ENCODE measurements around the gene C7orf33.

DNA sequence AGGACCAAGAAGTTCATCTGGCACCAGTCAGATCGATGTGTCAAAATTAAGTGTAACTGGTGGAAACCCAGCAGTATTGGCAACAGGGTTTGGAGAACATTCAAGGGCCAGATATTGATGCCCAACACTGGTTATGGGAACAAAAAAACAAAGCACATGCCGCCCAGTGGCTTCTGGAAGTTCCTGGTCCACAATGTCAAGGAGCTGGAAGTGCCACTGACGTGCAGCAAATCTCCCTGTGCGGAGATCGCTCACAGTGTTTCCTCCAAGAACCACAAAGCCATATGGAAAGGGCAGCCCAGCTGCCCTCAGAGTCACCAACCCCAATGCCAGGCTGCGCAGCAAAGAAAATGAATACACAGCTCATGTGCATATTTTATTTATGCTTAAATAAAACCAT lies 10.1 kb upstream of the C7orf33 start:
- TF ChIP-seq XRCC5 (optimal IDR thresholded peaks at IDR 0.05; ENCODE audit: low read length) (no peak), HIVEP1 (CRISPR knock-in tag; IDR thresholded peaks at IDR 0.05) (no peak), ZSCAN25 (CRISPR knock-in tag; IDR thresholded peaks at IDR 0.05) (no peak), JUN (CRISPR knock-in tag; IDR thresholded peaks at IDR 0.05) (no peak), ZFP36 (IDR thresholded peaks at IDR 0.05; ENCODE audit: borderline replicate concordance, low read depth, low read length, partially characterized antibody) (no peak)
- TF ChIP-seq, protein P1, sequence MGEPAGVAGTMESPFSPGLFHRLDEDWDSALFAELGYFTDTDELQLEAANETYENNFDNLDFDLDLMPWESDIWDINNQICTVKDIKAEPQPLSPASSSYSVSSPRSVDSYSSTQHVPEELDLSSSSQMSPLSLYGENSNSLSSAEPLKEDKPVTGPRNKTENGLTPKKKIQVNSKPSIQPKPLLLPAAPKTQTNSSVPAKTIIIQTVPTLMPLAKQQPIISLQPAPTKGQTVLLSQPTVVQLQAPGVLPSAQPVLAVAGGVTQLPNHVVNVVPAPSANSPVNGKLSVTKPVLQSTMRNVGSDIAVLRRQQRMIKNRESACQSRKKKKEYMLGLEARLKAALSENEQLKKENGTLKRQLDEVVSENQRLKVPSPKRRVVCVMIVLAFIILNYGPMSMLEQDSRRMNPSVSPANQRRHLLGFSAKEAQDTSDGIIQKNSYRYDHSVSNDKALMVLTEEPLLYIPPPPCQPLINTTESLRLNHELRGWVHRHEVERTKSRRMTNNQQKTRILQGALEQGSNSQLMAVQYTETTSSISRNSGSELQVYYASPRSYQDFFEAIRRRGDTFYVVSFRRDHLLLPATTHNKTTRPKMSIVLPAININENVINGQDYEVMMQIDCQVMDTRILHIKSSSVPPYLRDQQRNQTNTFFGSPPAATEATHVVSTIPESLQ (CRISPR knock-in tag; conservative IDR thresholded peaks at IDR 0.05) = no peak
- TF ChIP-seq, protein P2, sequence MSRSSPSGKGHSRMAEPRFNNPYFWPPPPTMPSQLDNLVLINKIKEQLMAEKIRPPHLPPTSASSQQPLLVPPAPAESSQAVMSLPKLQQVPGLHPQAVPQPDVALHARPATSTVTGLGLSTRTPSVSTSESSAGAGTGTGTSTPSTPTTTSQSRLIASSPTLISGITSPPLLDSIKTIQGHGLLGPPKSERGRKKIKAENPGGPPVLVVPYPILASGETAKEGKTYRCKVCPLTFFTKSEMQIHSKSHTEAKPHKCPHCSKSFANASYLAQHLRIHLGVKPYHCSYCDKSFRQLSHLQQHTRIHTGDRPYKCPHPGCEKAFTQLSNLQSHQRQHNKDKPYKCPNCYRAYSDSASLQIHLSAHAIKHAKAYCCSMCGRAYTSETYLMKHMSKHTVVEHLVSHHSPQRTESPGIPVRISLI (CRISPR knock-in tag; IDR thresholded peaks at IDR 0.05; ENCODE audit: borderline replicate concordance) = no peak
- TF ChIP-seq, protein P3, sequence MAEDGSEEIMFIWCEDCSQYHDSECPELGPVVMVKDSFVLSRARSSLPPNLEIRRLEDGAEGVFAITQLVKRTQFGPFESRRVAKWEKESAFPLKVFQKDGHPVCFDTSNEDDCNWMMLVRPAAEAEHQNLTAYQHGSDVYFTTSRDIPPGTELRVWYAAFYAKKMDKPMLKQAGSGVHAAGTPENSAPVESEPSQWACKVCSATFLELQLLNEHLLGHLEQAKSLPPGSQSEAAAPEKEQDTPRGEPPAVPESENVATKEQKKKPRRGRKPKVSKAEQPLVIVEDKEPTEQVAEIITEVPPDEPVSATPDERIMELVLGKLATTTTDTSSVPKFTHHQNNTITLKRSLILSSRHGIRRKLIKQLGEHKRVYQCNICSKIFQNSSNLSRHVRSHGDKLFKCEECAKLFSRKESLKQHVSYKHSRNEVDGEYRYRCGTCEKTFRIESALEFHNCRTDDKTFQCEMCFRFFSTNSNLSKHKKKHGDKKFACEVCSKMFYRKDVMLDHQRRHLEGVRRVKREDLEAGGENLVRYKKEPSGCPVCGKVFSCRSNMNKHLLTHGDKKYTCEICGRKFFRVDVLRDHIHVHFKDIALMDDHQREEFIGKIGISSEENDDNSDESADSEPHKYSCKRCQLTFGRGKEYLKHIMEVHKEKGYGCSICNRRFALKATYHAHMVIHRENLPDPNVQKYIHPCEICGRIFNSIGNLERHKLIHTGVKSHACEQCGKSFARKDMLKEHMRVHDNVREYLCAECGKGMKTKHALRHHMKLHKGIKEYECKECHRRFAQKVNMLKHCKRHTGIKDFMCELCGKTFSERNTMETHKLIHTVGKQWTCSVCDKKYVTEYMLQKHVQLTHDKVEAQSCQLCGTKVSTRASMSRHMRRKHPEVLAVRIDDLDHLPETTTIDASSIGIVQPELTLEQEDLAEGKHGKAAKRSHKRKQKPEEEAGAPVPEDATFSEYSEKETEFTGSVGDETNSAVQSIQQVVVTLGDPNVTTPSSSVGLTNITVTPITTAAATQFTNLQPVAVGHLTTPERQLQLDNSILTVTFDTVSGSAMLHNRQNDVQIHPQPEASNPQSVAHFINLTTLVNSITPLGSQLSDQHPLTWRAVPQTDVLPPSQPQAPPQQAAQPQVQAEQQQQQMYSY (CRISPR knock-in tag; IDR thresholded peaks at IDR 0.05) = no peak
- TF ChIP-seq, protein P4, sequence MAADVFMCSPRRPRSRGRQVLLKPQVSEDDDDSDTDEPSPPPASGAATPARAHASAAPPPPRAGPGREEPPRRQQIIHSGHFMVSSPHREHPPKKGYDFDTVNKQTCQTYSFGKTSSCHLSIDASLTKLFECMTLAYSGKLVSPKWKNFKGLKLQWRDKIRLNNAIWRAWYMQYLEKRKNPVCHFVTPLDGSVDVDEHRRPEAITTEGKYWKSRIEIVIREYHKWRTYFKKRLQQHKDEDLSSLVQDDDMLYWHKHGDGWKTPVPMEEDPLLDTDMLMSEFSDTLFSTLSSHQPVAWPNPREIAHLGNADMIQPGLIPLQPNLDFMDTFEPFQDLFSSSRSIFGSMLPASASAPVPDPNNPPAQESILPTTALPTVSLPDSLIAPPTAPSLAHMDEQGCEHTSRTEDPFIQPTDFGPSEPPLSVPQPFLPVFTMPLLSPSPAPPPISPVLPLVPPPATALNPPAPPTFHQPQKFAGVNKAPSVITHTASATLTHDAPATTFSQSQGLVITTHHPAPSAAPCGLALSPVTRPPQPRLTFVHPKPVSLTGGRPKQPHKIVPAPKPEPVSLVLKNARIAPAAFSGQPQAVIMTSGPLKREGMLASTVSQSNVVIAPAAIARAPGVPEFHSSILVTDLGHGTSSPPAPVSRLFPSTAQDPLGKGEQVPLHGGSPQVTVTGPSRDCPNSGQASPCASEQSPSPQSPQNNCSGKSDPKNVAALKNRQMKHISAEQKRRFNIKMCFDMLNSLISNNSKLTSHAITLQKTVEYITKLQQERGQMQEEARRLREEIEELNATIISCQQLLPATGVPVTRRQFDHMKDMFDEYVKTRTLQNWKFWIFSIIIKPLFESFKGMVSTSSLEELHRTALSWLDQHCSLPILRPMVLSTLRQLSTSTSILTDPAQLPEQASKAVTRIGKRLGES (CRISPR knock-in tag; IDR thresholded peaks at IDR 0.05; ENCODE audit: borderline replicate concordance) = no peak
- TF ChIP-seq, protein P5, sequence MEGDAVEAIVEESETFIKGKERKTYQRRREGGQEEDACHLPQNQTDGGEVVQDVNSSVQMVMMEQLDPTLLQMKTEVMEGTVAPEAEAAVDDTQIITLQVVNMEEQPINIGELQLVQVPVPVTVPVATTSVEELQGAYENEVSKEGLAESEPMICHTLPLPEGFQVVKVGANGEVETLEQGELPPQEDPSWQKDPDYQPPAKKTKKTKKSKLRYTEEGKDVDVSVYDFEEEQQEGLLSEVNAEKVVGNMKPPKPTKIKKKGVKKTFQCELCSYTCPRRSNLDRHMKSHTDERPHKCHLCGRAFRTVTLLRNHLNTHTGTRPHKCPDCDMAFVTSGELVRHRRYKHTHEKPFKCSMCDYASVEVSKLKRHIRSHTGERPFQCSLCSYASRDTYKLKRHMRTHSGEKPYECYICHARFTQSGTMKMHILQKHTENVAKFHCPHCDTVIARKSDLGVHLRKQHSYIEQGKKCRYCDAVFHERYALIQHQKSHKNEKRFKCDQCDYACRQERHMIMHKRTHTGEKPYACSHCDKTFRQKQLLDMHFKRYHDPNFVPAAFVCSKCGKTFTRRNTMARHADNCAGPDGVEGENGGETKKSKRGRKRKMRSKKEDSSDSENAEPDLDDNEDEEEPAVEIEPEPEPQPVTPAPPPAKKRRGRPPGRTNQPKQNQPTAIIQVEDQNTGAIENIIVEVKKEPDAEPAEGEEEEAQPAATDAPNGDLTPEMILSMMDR (CRISPR knock-in tag; IDR thresholded peaks at IDR 0.05) = no peak
- TF ChIP-seq, protein P6, sequence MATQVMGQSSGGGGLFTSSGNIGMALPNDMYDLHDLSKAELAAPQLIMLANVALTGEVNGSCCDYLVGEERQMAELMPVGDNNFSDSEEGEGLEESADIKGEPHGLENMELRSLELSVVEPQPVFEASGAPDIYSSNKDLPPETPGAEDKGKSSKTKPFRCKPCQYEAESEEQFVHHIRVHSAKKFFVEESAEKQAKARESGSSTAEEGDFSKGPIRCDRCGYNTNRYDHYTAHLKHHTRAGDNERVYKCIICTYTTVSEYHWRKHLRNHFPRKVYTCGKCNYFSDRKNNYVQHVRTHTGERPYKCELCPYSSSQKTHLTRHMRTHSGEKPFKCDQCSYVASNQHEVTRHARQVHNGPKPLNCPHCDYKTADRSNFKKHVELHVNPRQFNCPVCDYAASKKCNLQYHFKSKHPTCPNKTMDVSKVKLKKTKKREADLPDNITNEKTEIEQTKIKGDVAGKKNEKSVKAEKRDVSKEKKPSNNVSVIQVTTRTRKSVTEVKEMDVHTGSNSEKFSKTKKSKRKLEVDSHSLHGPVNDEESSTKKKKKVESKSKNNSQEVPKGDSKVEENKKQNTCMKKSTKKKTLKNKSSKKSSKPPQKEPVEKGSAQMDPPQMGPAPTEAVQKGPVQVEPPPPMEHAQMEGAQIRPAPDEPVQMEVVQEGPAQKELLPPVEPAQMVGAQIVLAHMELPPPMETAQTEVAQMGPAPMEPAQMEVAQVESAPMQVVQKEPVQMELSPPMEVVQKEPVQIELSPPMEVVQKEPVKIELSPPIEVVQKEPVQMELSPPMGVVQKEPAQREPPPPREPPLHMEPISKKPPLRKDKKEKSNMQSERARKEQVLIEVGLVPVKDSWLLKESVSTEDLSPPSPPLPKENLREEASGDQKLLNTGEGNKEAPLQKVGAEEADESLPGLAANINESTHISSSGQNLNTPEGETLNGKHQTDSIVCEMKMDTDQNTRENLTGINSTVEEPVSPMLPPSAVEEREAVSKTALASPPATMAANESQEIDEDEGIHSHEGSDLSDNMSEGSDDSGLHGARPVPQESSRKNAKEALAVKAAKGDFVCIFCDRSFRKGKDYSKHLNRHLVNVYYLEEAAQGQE (IDR thresholded peaks at IDR 0.05; ENCODE audit: borderline replicate concordance in 1 of 2, low read depth in 1 of 2, low read length in 2 of 2) = no peak
